B cell (primary cell): ENCODE data around the gene SPINK1. TPM values are rescaled to one million over a fixed set of nuclear protein-coding genes. Genes with fewer than 3 reads are reported as not detected.

Source experiments
- ATAC-seq: fragments of 200-7000 bp; cut with Tn5 transposase; one replicate; pipeline ENCODE4 v1.10.0; 2021; ENCODE audit warnings: low read depth, mild to moderate bottlenecking, moderate number of reproducible peaks, moderate library complexity
- CTCF ChIA-PET: fragments of 350-600 bp; sonication (Branson Sonifier 250); formaldehyde crosslinking; loops from one replicate; lab custom pipeline; 2021; ENCODE audit warnings: antibody characterized with exemption, inconsistent platforms; lab: Charles Lee
- POLR2A ChIA-PET: fragments of 350-600 bp; sonication (Branson Sonifier 250); formaldehyde crosslinking; loops from one replicate; lab custom pipeline; 2021; ENCODE audit warnings: antibody characterized with exemption; lab: Charles Lee
- DNase-seq: peaks from one replicate; pipeline ENCODE4 v3.0.0; 2013
- H2AFZ ChIP-seq: 2 replicates; pipeline ENCODE4 v1.6.1; 2012; ENCODE audit warnings: mild to moderate bottlenecking, low read depth, low read length; ENCODE audit not compliant: insufficient read depth, poor library complexity, severe bottlenecking
- H3K27ac ChIP-seq, 2 donors: 1 replicate in 1 of 2; 2 replicates in 1 of 2; pipeline ENCODE4 v1.5.1; 2012 to 2013; ENCODE audit warnings: low read length in 2 of 2, mild to moderate bottlenecking in 2 of 2, moderate library complexity in 1 of 2
- H3K27me3 ChIP-seq, 4 experiments: fragments of 200-600 bp in 1 of 4; sonication (generic) in 1 of 4; replicated peaks in 1 of 4; 1 replicate in 2 of 4; 2 replicates in 2 of 4; pipeline versions ENCODE4 v1.6.1 to v1.7.0; 2013 to 2016; ENCODE audit warnings: low read length in 3 of 4, mild to moderate bottlenecking in 2 of 4, mixed read lengths in 1 of 4, moderate library complexity in 1 of 4; ENCODE audit not compliant: insufficient read depth in 4 of 4, control insufficient read depth in 3 of 4; ENCODE audit errors: control extremely low read depth in 1 of 4
- H3K36me3 ChIP-seq, 2 experiments: replicated peaks in 1 of 2; 1 replicate in 1 of 2; 2 replicates in 1 of 2; pipeline versions ENCODE4 v1.6.1 to v1.7.1; 2013; ENCODE audit warnings: low read length in 1 of 2; ENCODE audit not compliant: insufficient read depth in 2 of 2, control insufficient read depth in 1 of 2; ENCODE audit errors: control extremely low read depth in 1 of 2, extremely low read depth in 1 of 2
- H3K4me1 ChIP-seq, 2 donors: fragments of 200-600 bp in 1 of 2; sonication (generic) in 1 of 2; 1 replicate in 1 of 2; 2 replicates in 1 of 2; pipeline versions ENCODE4 v1.5.1 to v1.6.1; 2013 to 2017; ENCODE audit warnings: low read length in 2 of 2; ENCODE audit not compliant: control insufficient read depth in 2 of 2, insufficient read depth in 2 of 2
- H3K4me2 ChIP-seq: replicated peaks from 2 replicates; pipeline ENCODE3; 2012; ENCODE audit warnings: mild to moderate bottlenecking, low read depth, low read length; ENCODE audit not compliant: poor library complexity, severe bottlenecking
- H3K4me3 ChIP-seq, 5 experiments: fragments of 200-600 bp in 1 of 5; sonication (generic) in 1 of 5; 1 replicate in 3 of 5; 2 replicates in 2 of 5; pipeline versions ENCODE4 v1.5.1 to v1.7.0; 2011 to 2016; ENCODE audit warnings: low read length in 4 of 5, mild to moderate bottlenecking in 4 of 5, low read depth in 2 of 5, control low read depth in 1 of 5, moderate library complexity in 1 of 5; ENCODE audit not compliant: insufficient read depth in 1 of 5; ENCODE audit errors: control extremely low read depth in 1 of 5, extremely low read depth in 1 of 5
- H3K79me2 ChIP-seq: fragments of 200-600 bp; sonication (generic); one replicate; pipeline ENCODE4 v1.6.0; 2016; ENCODE audit warnings: low read length; ENCODE audit not compliant: control insufficient read depth, insufficient read depth
- H3K9ac ChIP-seq: fragments of 200-600 bp; sonication (generic); 2 replicates; pipeline ENCODE4 v1.6.1; 2017; ENCODE audit warnings: mild to moderate bottlenecking, low read length, moderate library complexity
- H3K9me3 ChIP-seq, 3 donors: one replicate each; pipeline versions ENCODE4 v1.6.1 to v1.7.1; 2013; ENCODE audit warnings: low read length in 2 of 3; ENCODE audit not compliant: control insufficient read depth in 2 of 3, insufficient read depth in 1 of 3; ENCODE audit errors: control extremely low read depth in 1 of 3
- H4K20me1 ChIP-seq: 2 replicates; pipeline ENCODE4 v1.6.0; 2012; ENCODE audit warnings: mild to moderate bottlenecking, low read length; ENCODE audit not compliant: insufficient read depth, control insufficient read depth, poor library complexity, severe bottlenecking
- H3K27ac Mint-ChIP-seq: one replicate; pipeline ENCODE4 v1.8.0; 2021; ENCODE audit warnings: mixed read lengths
- H3K27me3 Mint-ChIP-seq: one replicate; pipeline ENCODE4 v1.8.0; 2021; ENCODE audit warnings: mixed read lengths
- H3K4me1 Mint-ChIP-seq: one replicate; pipeline ENCODE4 v1.8.0; 2021; ENCODE audit warnings: mixed read lengths
- H3K4me3 Mint-ChIP-seq: one replicate; pipeline ENCODE4 v1.8.0; 2021; ENCODE audit warnings: mixed read lengths
- H3K9me3 Mint-ChIP-seq: one replicate; pipeline ENCODE4 v1.8.0; 2022; ENCODE audit warnings: mixed read lengths; ENCODE audit not compliant: insufficient read depth
- EZH2 ChIP-seq: IDR thresholded peaks from 2 replicates; pipeline ENCODE4 v1.6.1; 2012; ENCODE audit warnings: borderline replicate concordance, low read depth, mild to moderate bottlenecking, moderate library complexity, low read length; ENCODE audit not compliant: insufficient read depth, poor library complexity, severe bottlenecking
- WGBS: methylation state at CpG from one replicate; pipeline ENCODE4 v1.1.5; 2013; ENCODE audit warnings: missing lambda C conversion rate; ENCODE audit not compliant: insufficient coverage; 5-methylcytosine and 5-hydroxymethylcytosine counted together
- intact Hi-C: fragments of 100-400 bp; cut with micrococcal nuclease; formaldehyde crosslinking; loops from one replicate; pipeline ENCODE4 v1.10.0; 2022
- polyA plus RNA-seq: library from polyadenylated mRNA; depleted of rRNA; stranded (reverse); fragments of >200 nt; gene quantifications from 2 replicates; pipeline ENCODE4 v1.2.3, GENCODE V29; 2012
- total RNA-seq, 2 donors: library from RNA; stranded (reverse); fragments of 120-200 nt in 1 of 2; gene quantifications; 1 replicate in 1 of 2; 2 replicates in 1 of 2; pipeline versions ENCODE4 v1.2.3 to v1.2.4, GENCODE V29; 2013 to 2022
- TF ChIP-seq, protein P1 (sequence below): fragments of 200-600 bp; IDR thresholded peaks from one replicate; pipeline ENCODE4 v1.8.0; 2022; ENCODE audit warnings: antibody characterized with exemption, mild to moderate bottlenecking

SPINK1 gene
- total and polyA plus RNA-seq, 2 donors (not counting 1 experiment from before 2014, with no cell fraction given): not detected

DNA sequence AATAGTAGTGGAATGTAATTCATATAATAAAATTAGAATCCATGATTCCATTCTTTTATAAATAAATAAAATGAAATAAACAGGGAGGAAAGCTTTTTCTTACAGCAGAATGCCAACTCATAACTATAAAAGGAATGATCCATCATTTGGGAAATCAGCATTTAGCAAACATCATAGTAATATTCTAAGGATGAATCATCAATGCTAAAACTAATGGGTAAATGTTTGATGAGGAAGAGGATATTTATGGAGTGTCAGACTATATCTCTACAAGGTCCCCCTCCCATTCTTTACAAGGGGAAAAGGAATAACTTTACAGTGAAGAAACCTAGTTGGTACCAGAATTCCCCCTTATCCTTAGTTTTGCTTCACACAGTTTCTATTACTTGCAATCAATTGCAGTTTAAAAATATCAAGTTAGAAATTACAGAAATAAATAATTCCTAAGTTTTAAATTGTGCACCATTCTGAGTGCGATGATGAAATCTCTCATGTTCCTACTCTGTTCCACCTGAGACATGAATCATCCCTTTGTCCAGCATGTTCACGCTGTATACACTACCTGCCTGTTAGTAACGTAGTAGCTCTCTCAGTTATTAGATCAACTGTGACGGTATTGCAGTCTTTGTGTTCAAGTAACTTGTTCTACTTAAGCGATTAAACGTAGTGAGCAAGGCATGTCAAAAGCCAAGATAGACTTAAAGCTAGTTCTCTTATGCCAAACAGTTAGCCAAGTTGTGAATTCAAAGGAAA lies 34.7 kb downstream of the SPINK1 start:
- ATAC-seq: no peak
- no peak for DNase-seq
- Histone ChIP-seq H2AFZ (no peak overlapping the region), H3K79me2 (no peaks in the 10 kb centered on the region), H3K4me1 (no peaks in the 10 kb centered on the region), H4K20me1 (no peaks in the 10 kb centered on the region), H3K9me3 (no peaks in the 10 kb centered on the region), H3K9ac (no peak overlapping the region), H3K4me3 (no peak overlapping the region), H3K27me3 (peaks cover 0 to 4% (median 2%) of the 10 kb centered on the region in 4 experiments), H3K36me3 (no peaks in the 10 kb centered on the region), H3K27ac (no peak overlapping the region), H3K4me2 (no peak overlapping the region)
- ChIA-PET CTCF (interaction anchor here (0.7 to 1.0 kb wide), 2 partner anchors 26 to 169 kb away, joined by 3 read pairs; no protein-coding TSS in a partner anchor), POLR2A (no interaction called here)
- H3K9me3 Mint-ChIP-seq: no peaks in the 10 kb centered on the region
- H3K4me1 Mint-ChIP-seq: no peaks in the 10 kb centered on the region
- intact Hi-C loops: no loop called here
- 74% methylated on average over 5 of the region's 6 CpGs for WGBS
- peaks cover 45% of the 10 kb centered on the region for H3K27me3 Mint-ChIP-seq
- H3K4me3 Mint-ChIP-seq: no peak overlapping the region
- TF ChIP-seq EZH2: no peak
- TF ChIP-seq, protein P1, sequence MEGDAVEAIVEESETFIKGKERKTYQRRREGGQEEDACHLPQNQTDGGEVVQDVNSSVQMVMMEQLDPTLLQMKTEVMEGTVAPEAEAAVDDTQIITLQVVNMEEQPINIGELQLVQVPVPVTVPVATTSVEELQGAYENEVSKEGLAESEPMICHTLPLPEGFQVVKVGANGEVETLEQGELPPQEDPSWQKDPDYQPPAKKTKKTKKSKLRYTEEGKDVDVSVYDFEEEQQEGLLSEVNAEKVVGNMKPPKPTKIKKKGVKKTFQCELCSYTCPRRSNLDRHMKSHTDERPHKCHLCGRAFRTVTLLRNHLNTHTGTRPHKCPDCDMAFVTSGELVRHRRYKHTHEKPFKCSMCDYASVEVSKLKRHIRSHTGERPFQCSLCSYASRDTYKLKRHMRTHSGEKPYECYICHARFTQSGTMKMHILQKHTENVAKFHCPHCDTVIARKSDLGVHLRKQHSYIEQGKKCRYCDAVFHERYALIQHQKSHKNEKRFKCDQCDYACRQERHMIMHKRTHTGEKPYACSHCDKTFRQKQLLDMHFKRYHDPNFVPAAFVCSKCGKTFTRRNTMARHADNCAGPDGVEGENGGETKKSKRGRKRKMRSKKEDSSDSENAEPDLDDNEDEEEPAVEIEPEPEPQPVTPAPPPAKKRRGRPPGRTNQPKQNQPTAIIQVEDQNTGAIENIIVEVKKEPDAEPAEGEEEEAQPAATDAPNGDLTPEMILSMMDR: no peak
- H3K27ac Mint-ChIP-seq: no peak overlapping the region

GRCh38 chr5:147791181-147791580 lies 40.3 kb downstream of the SPINK1 start:
- no peak overlapping the region for H3K4me3 Mint-ChIP-seq
- H3K9me3 Mint-ChIP-seq: no peaks in the 10 kb centered on the region
- H3K27me3 Mint-ChIP-seq: peaks cover 20% of the 10 kb centered on the region
- Histone ChIP-seq H3K4me1 (no peaks in the 10 kb centered on the region), H4K20me1 (no peaks in the 10 kb centered on the region), H3K79me2 (no peaks in the 10 kb centered on the region), H3K4me3 (no peak overlapping the region), H3K27me3 (no peaks in the 10 kb centered on the region), H3K36me3 (no peaks in the 10 kb centered on the region), H3K9me3 (no peaks in the 10 kb centered on the region), H3K4me2 (no peak overlapping the region), H3K27ac (no peak overlapping the region), H2AFZ (no peak overlapping the region), H3K9ac (no peak overlapping the region)
- ATAC-seq: no peak
- 93% methylated on average over 2 of the region's 6 CpGs for WGBS
- ChIA-PET CTCF (no interaction called here), POLR2A (no interaction called here)
- DNase-seq: no peak
- H3K4me1 Mint-ChIP-seq: no peaks in the 10 kb centered on the region
- TF ChIP-seq, protein P1: no peak
- no peak for TF ChIP-seq EZH2
- intact Hi-C loops: no loop called here
- no peak overlapping the region for H3K27ac Mint-ChIP-seq
